GM19455 (cell line): ENCODE results near the gene RAD51B.
A peak's percentile ranks its signal among the peaks of the same experiment; 100 is the strongest.
"Not testable (repeated sequence)": the region's sequence is repeated elsewhere in the genome, so short reads cannot be mapped to it uniquely, and the experiment has no call there.

Experiments
- ATAC-seq: cut with Tn5 transposase; IDR thresholded peaks from one replicate; pipeline ENCODE4 v1.9.1; 2021; ENCODE audit not compliant: unreplicated experiment

RAD51B gene

GRCh38 chr14:68285421-68286179 is 466.0 kb downstream of the RAD51B start:
- ATAC-seq: no peak

DNA sequence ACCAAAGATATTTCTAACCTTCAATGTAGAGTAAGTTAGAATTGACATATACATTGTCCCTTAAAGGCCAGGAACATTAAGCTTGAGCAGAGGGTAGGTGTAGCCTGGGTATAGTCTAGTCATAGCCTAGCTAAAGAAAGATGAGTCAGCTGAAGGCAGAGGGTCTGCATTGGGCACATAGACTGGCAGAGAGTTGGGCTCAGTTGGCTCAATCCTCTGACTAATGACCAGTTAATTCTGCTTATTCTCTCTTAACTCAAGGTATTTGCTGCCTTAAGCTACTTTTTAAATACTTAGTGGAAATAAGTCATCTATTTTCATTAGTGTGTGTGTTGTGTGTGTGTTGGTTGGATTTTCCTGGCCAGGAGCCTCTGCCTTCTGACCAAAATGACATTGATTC is 467.1 kb downstream of the RAD51B start:
- no peak for ATAC-seq

- ATAC-seq: not testable (repeated sequence)
These were observed 469.9 kb downstream of the RAD51B start for GRCh38 chr14:68289452-68289851.

DNA sequence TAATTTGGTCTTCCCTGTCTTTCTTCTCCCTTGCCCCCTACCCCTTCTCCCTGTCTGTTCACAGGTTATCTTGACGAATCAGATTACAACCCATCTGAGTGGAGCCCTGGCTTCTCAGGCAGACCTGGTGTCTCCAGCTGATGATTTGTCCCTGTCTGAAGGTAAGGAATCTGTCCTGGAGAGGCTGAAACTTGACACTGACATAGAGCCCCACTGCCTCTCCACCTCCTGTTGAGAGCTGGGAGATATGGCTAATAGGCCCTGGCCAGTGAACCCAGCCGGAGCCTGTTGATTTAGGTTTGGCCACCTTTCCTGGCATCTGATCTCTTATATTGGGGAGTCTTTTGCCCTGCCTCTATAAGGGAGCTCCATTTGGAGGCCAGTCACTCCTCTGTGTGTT is 472.2 kb downstream of the RAD51B start:
- ATAC-seq: no peak

DNA sequence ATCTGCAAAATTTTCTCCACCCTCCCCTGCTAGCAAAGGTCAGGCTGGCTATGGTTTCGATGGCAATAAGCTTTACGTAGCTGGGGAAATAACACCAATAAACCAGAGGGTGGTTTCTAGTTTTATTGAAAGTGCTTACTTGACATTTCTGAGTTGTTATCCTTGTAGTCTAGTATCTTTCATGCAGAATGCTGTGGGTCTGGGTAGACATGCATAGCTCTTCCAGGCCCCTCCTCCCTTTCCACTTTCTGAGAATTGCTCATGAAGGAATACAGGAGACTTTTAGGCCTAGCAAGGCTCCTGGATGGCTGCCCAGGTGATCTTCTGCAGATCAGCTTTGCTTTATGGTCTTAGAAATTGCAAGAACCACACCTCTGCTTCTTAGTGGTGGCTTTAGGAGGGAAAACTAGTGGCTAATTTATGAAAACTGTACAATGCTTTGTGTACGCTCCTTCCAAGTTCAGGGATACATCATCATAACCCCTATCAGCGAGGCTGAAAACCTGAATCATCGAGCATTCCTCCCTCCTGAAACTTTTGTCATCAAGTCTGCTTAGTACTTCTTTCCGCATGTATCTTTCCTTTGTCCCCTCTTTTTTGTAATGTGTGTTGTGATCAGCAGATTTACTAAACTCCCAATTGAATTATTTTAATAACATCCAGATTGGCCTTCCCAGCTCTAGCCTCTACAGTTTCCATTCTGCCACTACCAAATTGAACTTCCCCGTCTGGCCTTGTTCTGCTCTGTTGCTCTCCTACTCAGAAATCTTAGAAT is 473.0 kb downstream of the RAD51B start:
- no peak for ATAC-seq

DNA sequence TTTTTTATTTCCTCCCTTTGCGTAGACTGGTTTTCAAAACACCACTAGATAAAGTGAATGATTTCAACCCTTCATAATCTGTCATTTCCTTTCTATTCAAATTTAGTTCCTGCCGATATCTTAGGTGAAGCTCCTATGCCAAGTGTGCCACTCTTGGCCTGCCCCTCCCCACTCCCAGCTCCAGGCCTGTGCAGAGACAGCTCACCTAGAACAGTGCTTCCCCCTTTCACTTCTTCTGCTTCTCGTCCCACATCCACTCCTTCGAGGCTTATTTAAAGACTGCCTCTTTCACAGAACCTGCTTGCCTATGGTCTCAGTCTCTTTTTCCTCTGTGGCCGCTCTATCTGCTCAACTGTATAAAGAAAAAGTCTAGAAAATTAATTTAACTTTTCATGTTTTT is 473.8 kb downstream of the RAD51B start:
- ATAC-seq: no peak

DNA sequence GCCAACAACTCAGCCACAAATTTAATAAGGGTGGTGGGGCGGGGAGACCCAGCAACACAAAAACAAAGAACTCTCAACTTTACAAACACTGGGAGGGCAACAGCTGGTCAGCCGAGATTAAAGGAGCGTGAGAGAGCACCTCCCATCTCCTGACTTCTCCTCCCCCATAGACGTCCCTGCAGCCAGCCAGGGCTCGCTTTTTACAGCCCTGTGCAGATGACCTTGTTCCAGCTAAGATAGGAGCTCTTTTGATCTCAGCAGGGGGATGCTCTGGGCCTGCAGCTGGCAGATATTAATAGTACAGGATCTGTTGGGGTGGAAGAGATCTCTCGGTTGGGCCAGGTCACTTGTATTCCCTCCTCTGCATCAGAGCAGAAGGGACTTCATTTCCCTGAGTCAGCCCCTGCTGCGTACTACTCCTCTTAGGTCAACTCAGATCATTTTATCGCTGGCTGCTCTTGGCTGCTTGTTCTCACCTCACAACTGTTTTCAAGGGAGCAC is 475.8 kb downstream of the RAD51B start:
- no peak for ATAC-seq

DNA sequence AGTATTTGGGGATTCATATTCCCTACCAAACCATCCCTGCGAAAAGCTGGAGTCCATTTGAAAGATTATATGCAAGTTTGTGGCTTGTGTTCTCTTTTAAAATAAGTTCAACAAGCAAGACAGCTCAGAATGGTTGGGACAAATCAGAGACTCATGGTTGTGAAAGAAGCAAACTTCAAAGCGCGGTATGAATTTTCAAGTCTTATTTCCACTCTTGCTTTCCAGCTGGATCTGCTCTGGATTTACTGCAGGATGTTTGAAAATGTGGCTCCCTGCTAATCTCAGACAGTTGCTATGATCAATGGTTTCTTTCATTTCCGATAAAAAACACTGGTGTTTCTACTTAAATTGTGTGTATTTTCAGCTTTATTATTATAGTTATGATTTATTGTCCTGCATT is 477.5 kb downstream of the RAD51B start:
- no peak for ATAC-seq

DNA sequence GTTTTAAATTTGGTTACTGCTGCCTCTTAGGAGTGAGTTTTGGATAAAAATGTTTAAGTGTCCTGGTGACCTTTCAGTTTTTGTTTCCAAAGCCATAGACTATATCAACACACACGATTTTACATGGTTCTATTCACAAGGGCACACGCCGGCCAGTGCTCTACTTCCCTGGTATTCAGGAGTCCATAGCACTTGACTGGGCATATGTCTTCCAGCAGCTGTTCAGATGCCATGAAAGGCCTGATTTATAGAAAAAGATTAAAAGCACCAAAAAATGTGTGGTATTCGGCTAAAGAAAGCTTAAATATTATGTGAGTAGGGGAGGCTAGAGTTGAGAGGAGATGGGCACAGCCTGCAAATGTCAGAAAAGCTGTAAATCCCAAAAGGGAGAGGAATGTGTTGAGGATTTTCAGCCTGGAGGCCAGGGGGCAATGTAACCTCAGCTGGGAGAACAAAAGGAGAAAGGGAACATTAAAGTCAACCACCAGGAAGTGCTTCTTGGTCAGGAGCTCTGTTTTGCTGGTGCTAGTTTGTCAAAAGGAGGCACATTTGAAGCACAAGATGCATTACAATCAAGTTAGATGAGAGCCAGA is 478.4 kb downstream of the RAD51B start:
- ATAC-seq: no peak

DNA sequence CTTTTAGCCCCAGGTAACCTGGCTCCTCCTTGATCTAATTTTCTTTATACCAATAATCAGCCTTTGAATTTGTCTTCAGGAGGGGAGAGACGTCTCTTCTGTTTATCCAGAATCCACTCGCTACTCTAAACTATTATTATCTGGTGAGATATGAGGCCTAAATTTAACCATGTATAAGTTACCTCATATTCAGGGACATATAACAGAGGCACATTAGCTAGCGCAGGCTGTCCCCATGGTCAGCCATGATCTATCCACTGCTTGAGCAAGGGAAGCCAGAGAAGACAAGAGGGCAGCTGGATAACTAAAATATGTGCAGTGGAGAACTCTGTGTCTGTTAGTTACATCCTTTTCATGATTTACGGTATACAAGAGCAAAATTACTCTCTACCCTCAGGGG is 481.0 kb downstream of the RAD51B start:
- ATAC-seq: no peak

DNA sequence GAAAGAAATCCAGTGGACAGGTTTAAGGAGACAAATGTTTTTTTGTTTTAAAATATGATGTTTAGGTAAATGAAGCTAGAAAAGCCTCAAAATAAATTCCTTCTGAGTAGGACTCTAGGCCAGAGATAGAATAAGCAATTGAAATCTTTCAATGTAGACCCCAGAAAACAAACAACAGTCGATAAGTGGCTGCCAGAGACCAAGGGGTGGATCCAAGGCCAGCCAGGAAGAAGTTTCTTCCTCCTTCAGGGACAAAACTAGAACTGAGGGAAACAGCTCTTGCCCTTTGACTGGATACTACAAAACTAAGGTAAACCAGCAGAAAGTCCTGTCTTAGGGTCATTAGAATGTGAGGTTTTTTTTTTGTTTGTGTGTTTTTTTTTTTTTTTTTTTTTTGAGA is 481.6 kb downstream of the RAD51B start:
- no peak for ATAC-seq

DNA sequence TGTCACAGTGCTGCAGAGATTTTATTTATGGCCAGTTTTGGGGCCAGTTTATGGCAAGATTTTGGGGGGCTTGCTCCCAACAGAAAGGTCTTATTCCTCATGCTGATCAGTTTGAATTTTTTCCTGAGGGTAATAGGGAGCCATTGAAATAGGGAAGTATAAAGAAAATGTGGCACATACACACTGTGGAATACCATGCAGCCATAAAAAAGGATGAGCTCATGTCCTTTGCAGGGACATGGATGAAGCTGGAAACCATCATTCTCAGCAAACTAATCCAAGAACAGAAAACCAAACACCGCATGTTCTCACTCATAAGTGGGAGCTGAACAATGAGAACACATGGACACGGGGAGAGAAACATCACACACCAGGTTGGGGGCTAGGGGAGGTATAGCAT is 483.4 kb downstream of the RAD51B start:
- ATAC-seq: not testable (repeated sequence)

GRCh38 chr14:68305738-68306137 is 486.2 kb downstream of the RAD51B start:
- ATAC-seq: peak; percentile 29

DNA sequence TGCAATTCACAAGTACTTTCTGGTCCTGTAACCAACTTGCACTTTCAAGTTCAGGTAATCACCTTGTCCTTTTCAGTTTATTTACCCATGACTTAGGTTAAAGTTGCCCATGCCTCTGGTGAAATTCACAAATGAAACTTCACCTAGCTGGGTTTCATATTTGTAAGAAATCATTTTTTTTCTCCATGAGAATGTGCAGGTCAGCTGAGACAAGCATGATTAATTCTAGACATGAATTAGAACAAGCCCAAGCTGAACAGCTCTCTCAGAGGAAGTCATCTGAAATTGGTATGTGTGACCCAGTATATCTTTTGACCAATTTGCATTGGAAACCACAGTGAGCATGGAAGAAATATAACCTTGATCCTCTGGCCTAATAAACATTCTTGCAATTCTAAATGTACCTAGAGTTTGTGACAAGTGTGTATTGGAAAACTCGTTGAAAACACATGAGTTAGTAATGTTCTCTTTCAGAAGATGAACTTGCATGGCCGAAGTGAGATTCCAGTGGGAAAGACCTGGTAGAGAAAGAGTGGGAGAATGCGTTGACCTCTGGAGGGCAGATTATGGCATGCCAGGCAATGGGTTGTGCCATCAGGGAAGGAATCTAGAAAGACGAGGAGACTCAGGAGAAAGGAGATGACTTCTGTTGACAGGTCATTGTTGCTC is 486.8 kb downstream of the RAD51B start:
- ATAC-seq: peak; percentile 47

DNA sequence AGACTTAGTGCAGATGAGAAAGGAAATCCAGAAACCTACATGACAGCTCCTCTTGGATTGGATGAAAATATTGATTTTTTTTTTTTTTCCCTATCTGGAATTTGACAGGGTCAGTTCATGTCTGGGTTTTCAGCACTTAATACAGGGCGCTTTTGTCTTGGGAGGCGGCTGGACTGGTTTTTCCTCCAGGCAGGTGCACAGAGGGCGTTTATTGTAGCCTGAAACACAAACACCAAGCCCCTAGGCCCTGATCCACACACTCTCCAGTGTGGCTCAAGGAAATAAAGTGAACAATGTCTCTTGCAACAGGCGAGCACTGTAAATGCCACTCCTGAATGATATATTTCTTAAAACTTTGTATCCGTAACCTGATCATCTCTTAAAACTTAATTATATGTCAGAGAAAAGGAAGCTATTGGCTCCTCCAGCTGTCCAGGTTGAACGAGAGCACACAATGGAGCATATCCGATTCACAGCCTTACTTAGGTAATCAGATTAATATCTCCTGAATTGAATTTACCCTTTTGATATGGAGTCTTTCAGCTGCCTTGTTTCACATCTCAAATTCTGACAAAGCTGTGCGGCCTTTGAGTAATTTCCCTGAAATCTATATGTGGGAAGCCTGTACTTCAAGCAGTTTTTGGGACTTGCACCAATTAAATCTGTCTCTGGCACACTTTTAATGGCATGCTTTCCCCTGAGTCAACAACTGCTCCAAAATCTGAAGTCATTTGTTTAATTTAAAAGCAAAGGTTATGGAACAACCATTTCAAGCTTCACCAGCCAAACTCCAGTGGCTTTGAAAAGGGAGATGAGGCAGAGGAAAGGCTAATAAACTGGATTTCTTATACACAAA is 487.6 kb downstream of the RAD51B start:
- ATAC-seq: no peak

- ATAC-seq: no peak
These were observed 488.2 kb downstream of the RAD51B start for GRCh38 chr14:68307790-68308168.

DNA sequence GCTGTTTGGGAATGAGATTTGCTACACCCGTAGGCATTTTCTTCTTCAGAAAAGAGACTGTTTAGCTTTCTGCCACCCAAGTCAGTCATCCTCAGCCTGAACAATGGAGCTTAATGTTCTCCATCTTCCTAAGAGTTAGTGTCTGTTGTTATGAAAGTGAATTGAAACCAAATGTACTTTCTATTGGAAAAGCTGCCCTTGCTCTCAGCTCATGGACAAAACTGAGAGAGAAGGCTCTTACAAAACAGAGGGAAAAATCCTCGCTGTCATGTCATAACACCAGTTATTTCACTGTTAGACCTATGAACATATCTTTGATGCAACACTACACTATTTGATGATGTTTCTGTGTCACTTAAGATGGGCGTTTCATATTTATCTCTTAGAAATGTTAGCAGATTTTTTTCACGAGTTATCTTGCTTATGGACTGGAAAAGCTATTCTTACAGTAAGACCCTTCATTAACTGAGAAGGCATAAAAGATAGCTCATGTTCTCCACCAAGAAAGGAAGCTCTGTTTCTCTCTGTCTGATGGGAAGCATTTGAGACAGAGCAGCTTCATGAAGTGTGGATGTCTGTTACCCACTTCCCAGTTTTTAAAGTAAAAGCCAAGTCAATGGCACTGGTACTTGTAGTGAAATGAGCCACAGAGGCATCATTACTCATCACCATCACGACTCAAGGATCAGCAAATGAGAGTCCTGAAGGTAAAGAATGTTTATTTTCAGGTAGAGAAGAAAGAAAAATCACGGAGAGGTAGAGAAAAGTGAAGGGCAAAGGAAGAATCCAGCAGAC is 489.3 kb downstream of the RAD51B start:
- no peak for ATAC-seq

DNA sequence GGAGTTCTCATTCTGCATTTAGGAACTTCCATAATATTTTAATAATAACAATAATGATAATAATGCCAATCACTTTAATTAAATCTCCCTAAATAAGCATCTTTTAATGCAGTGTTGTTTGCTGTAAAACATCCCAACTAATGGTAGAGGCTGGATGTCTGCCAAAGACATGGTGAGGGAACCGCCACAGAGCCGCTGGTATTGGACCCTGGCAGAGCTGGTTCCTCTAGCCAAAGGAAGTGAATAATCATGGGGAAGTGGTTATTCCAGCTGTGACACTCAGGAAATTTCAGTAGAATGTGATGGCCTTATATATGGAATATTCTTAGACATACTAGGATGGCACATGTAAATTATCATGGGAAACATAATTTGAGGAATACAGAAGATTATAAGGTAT is 490.0 kb downstream of the RAD51B start:
- ATAC-seq: no peak

GRCh38 chr14:68312300-68312699 is 492.7 kb downstream of the RAD51B start:
- ATAC-seq: no peak
